Suprapubic skin (tissue), 4 donors: Measurements from ENCODE around the gene CRIP2. TPM values are rescaled to one million over a fixed set of nuclear protein-coding genes. Genes with fewer than 3 reads are reported as not detected.

Experiments
- DNase-seq, 2 donors: peaks; one replicate each; pipeline ENCODE4 v3.0.0-alpha.2; 2019; ENCODE audit warnings: low spot score in 2 of 2
- H3K27ac ChIP-seq: fragments of 200-600 bp; sonication (generic); one replicate; pipeline ENCODE4 v1.5.1; 2019
- H3K27me3 ChIP-seq: fragments of 200-600 bp; sonication (generic); one replicate; pipeline ENCODE4 v1.5.1; 2019
- H3K36me3 ChIP-seq: fragments of 200-600 bp; sonication (generic); one replicate; pipeline ENCODE4 v1.5.1; 2019
- H3K4me1 ChIP-seq: fragments of 200-600 bp; sonication (generic); one replicate; pipeline ENCODE4 v1.5.1; 2019
- H3K4me3 ChIP-seq: fragments of 200-600 bp; sonication (generic); one replicate; pipeline ENCODE4 v1.5.1; 2019; ENCODE audit warnings: mild to moderate bottlenecking
- H3K9me3 ChIP-seq: fragments of 200-600 bp; sonication (generic); one replicate; pipeline ENCODE4 v1.5.1; 2019
- EP300 ChIP-seq: sonication (generic); formaldehyde crosslinking; IDR thresholded peaks from one replicate; pipeline ENCODE4 v1.6.1; 2017; ENCODE audit warnings: antibody characterized with exemption
- POLR2A ChIP-seq, 2 donors: fragments of 450-650 bp; IDR thresholded peaks; one replicate each; pipeline ENCODE4 v1.6.1; 2017; ENCODE audit warnings: antibody characterized with exemption in 2 of 2, mild to moderate bottlenecking in 2 of 2, moderate library complexity in 2 of 2
- POLR2AphosphoS5 ChIP-seq, 3 donors: sonication (generic); formaldehyde crosslinking; IDR thresholded peaks; one replicate each; pipeline ENCODE4 v1.6.1; 2017; ENCODE audit warnings: antibody characterized with exemption in 3 of 3
- WGBS: methylation state at CpG from one replicate; pipeline ENCODE4 v1.1.5; 2018; 5-methylcytosine and 5-hydroxymethylcytosine counted together
- total RNA-seq, 4 donors: library from RNA; depleted of rRNA; stranded (reverse); fragments of >200 nt; gene quantifications; one replicate each; pipeline ENCODE4 v1.1.0, GENCODE V29; 2016
- TF ChIP-seq, protein P1 (sequence below), 2 donors: fragments of 200-600 bp in 1 of 2; fragments of 450-650 bp in 1 of 2; sonication (generic) in 1 of 2; IDR thresholded peaks; one replicate each; pipeline ENCODE4 v1.5.1; 2016 to 2019; ENCODE audit warnings: antibody characterized with exemption in 2 of 2, mild to moderate bottlenecking in 1 of 2, moderate library complexity in 1 of 2

CRIP2 gene
- total RNA-seq, 4 donors from 2014 or later, result 70.7 to 140 (median 104) TPM

- H3K4me3 ChIP-seq, result no peak overlapping the region
- no peaks in the 10 kb centered on the region for H3K27me3 ChIP-seq
- H3K27ac ChIP-seq, result no peak overlapping the region
- WGBS, result 85% methylated on average over 22 of the region's 22 CpGs
- H3K4me1 ChIP-seq, result no peaks in the 10 kb centered on the region
- peaks cover 78% of the 10 kb centered on the region for H3K36me3 ChIP-seq
- no peak for DNase-seq
- H3K9me3 ChIP-seq, result no peaks in the 10 kb centered on the region
- TF ChIP-seq POLR2AphosphoS5 (IDR thresholded peaks at IDR 0.05) (no peak), EP300 (no peak), POLR2A (IDR thresholded peaks at IDR 0.05) (no peak)
- TF ChIP-seq, protein P1, sequence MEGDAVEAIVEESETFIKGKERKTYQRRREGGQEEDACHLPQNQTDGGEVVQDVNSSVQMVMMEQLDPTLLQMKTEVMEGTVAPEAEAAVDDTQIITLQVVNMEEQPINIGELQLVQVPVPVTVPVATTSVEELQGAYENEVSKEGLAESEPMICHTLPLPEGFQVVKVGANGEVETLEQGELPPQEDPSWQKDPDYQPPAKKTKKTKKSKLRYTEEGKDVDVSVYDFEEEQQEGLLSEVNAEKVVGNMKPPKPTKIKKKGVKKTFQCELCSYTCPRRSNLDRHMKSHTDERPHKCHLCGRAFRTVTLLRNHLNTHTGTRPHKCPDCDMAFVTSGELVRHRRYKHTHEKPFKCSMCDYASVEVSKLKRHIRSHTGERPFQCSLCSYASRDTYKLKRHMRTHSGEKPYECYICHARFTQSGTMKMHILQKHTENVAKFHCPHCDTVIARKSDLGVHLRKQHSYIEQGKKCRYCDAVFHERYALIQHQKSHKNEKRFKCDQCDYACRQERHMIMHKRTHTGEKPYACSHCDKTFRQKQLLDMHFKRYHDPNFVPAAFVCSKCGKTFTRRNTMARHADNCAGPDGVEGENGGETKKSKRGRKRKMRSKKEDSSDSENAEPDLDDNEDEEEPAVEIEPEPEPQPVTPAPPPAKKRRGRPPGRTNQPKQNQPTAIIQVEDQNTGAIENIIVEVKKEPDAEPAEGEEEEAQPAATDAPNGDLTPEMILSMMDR (IDR thresholded peaks at IDR 0.05), result no peak
Measured at GRCh38 chr14:105455086-105455640, 19.5 kb upstream of the CRIP2 start.

GRCh38 chr14:105455766-105456660 is 18.6 kb upstream of the CRIP2 start:
- Histone ChIP-seq H3K36me3 (peaks cover 78% of the 10 kb centered on the region), H3K27ac (no peak overlapping the region), H3K9me3 (no peaks in the 10 kb centered on the region), H3K4me1 (no peaks in the 10 kb centered on the region), H3K4me3 (no peak overlapping the region), H3K27me3 (no peaks in the 10 kb centered on the region)
- DNase-seq, result no peak
- 83% methylated on average over 2 of the region's 22 CpGs for WGBS
- TF ChIP-seq EP300 (no peak), POLR2AphosphoS5 (IDR thresholded peaks at IDR 0.05) (no peak), POLR2A (IDR thresholded peaks at IDR 0.05) (no peak)

DNA sequence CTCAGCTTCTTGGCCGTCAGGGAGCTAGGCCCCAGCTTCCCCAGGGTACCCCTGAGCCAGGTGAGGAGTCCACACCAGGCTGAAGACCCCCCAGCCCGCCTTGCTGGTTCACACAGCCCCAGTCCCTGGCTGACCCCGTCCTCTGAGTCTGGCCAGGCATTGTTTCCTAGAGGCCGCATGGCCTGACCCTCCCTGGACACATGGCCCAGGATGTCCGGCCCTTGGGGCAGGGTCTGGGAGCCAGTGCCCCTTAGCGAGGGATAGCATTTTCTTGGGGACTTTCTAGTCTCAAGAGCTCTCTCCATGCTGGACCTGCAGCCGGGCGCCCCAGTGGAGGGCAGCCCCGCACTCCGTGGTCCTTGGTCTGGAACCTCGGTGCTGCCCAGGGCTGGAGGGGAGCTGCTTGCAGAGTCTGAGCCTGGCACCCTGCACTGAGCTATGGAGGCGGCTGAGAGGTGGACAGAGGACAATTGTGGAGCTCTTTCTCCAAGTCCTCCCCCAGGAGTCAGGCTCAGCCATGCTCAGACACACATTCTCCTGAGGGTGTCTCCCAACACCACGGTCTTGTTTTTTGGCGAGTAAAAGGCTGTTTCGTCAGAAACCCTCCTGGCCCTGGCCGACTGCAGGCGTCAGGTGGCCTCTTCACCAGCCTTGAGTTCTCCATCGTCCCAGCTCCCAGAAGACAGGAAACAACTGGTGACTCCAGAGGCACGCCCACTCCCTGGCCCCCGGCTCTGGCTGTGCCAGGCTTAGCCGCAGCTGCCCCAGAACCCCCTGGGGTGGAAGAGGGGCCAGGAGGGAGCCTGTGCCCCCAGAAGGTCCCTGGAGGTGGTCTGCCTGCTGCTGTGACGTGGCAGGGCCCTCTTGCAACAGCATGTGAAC is 17.6 kb upstream of the CRIP2 start:
- Histone ChIP-seq H3K36me3 (peaks cover 81% of the 10 kb centered on the region), H3K4me3 (no peak overlapping the region), H3K4me1 (no peaks in the 10 kb centered on the region), H3K27ac (no peak overlapping the region), H3K27me3 (no peaks in the 10 kb centered on the region), H3K9me3 (no peaks in the 10 kb centered on the region)
- no peak for DNase-seq
- no peak for TF ChIP-seq POLR2AphosphoS5 (IDR thresholded peaks at IDR 0.05)
- TF ChIP-seq POLR2A (IDR thresholded peaks at IDR 0.05), result no peak
- TF ChIP-seq, protein P1 (IDR thresholded peaks at IDR 0.05), result no peak
- no peak for TF ChIP-seq EP300
- 88% methylated on average over 11 of the region's 22 CpGs for WGBS

GRCh38 chr14:105458010-105458409 is 16.6 kb upstream of the CRIP2 start:
- Histone ChIP-seq H3K27me3 (no peaks in the 10 kb centered on the region), H3K4me3 (no peak overlapping the region), H3K4me1 (no peaks in the 10 kb centered on the region), H3K9me3 (no peaks in the 10 kb centered on the region), H3K36me3 (peaks cover 81% of the 10 kb centered on the region), H3K27ac (no peak overlapping the region)
- WGBS, result 93% methylated on average over 14 of the region's 18 CpGs
- TF ChIP-seq, protein P1 (IDR thresholded peaks at IDR 0.05), result no peak
- no peak for TF ChIP-seq POLR2AphosphoS5 (IDR thresholded peaks at IDR 0.05)
- TF ChIP-seq POLR2A (IDR thresholded peaks at IDR 0.05), result no peak
- no peak for TF ChIP-seq EP300
- DNase-seq, result no peak

GRCh38 chr14:105458571-105458970 is 16.1 kb upstream of the CRIP2 start:
- H3K36me3 ChIP-seq, result peaks cover 81% of the 10 kb centered on the region
- TF ChIP-seq POLR2AphosphoS5 (IDR thresholded peaks at IDR 0.05) (no peak), EP300 (no peak), POLR2A (IDR thresholded peaks at IDR 0.05) (no peak)
- TF ChIP-seq, protein P1 (IDR thresholded peaks at IDR 0.05), result no peak
- 87% methylated on average over 6 of the region's 14 CpGs for WGBS

More at GRCh38 chr14:105458571-105458970, 16.1 kb upstream of the CRIP2 start:
- no peak for DNase-seq
- Histone ChIP-seq H3K27me3 (no peaks in the 10 kb centered on the region), H3K4me1 (no peaks in the 10 kb centered on the region), H3K9me3 (no peaks in the 10 kb centered on the region), H3K27ac (no peak overlapping the region), H3K4me3 (no peak overlapping the region)
